NT2/D1 (cell line): ENCODE data around the gene SHANK3.
"Not testable (repeated sequence)": the region's sequence is repeated elsewhere in the genome, so short reads cannot be mapped to it uniquely, and the experiment has no call there.

Experiments
- DNase-seq: peaks from one replicate; pipeline ENCODE4 v3.0.0-alpha.2; 2011; ENCODE audit warnings: low read depth, low spot score
- H3K27me3 ChIP-seq: 2 replicates; pipeline ENCODE4 v1.6.0; 2011; ENCODE audit warnings: mild to moderate bottlenecking; ENCODE audit not compliant: insufficient read length, insufficient read depth
- H3K36me3 ChIP-seq: 2 replicates; pipeline ENCODE4 v1.6.1; 2011; ENCODE audit warnings: mild to moderate bottlenecking, low read length, mixed read lengths; ENCODE audit not compliant: insufficient read depth, insufficient read length
- H3K4me1 ChIP-seq: 2 replicates; pipeline ENCODE4 v1.5.1; 2011; ENCODE audit not compliant: insufficient read depth, insufficient read length
- H3K4me3 ChIP-seq: 2 replicates; pipeline ENCODE4 v1.5.1; 2011; ENCODE audit warnings: low read depth; ENCODE audit not compliant: insufficient read length
- H3K9ac ChIP-seq: 2 replicates; pipeline ENCODE4 v1.6.0; 2011; ENCODE audit warnings: low read depth; ENCODE audit not compliant: insufficient read length
- H3K9me3 ChIP-seq: 2 replicates; pipeline ENCODE4 v1.5.1; 2011; ENCODE audit warnings: mild to moderate bottlenecking, low read length; ENCODE audit not compliant: insufficient read depth
- SUZ12 ChIP-seq: IDR thresholded peaks from 2 replicates; pipeline ENCODE4 v1.6.1; 2011; ENCODE audit not compliant: insufficient read length, insufficient read depth; ENCODE audit errors: extremely low read depth
- YY1 ChIP-seq: IDR thresholded peaks from 2 replicates; pipeline ENCODE4 v1.6.1; 2011; ENCODE audit not compliant: insufficient read length, insufficient read depth
- ZNF274 ChIP-seq: IDR thresholded peaks from 2 replicates; pipeline ENCODE4 v1.6.1; 2011; ENCODE audit warnings: mild to moderate bottlenecking, low read depth, low read length

The SHANK3 gene

GRCh38 chr22:50627642-50628542 is 44.7 kb upstream of the SHANK3 start, which contains the start of gene ARSA:
Gene ARSA (minus strand): TSS chr22:50628152. CDS start chr22:50627779, 373 bp downstream.
- H3K4me3 ChIP-seq = peak within 1 kb of the TSS; percentile 75
- DNase-seq = no peak

GRCh38 chr22:50628543-50629134 is 44.0 kb upstream of the SHANK3 start:
- Histone ChIP-seq H3K36me3 (peaks cover 12% of the 10 kb centered on the region), H3K9me3 (no peaks in the 10 kb centered on the region), H3K4me1 (peaks cover 5% of the 10 kb centered on the region), H3K4me3 (peak overlapping the region; percentile 69), H3K9ac (peak overlapping the region; percentile 82), H3K27me3 (no peaks in the 10 kb centered on the region)
- TF ChIP-seq YY1 (no peak), SUZ12 (no peak), ZNF274 (no peak)
- no peak for DNase-seq

More at GRCh38 chr22:50627642-50628542, 44.7 kb upstream of the SHANK3 start, which contains the start of gene ARSA:
- H3K4me1 ChIP-seq = peaks cover 6% of the 10 kb centered on the region
- no peaks in the 10 kb centered on the region for H3K27me3 ChIP-seq
- H3K36me3 ChIP-seq = peaks cover 12% of the 10 kb centered on the region
- H3K9ac ChIP-seq = peak within 1 kb of the TSS; percentile 82
- H3K9me3 ChIP-seq = no peaks in the 10 kb centered on the region
- no peak for TF ChIP-seq YY1
- TF ChIP-seq ZNF274 = no peak
- TF ChIP-seq SUZ12 = no peak

GRCh38 chr22:50630376-50630775 is 42.2 kb upstream of the SHANK3 start:
- Histone ChIP-seq H3K9me3 (no peaks in the 10 kb centered on the region), H3K4me3 (no peak overlapping the region), H3K9ac (no peak overlapping the region), H3K27me3 (no peaks in the 10 kb centered on the region), H3K4me1 (peaks cover 5% of the 10 kb centered on the region), H3K36me3 (peaks cover 6% of the 10 kb centered on the region)
- TF ChIP-seq SUZ12 = no peak
- no peak for TF ChIP-seq ZNF274
- DNase-seq = no peak

- Histone ChIP-seq H3K27me3 (no peaks in the 10 kb centered on the region), H3K9ac (no peak overlapping the region), H3K4me1 (peaks cover 5% of the 10 kb centered on the region), H3K9me3 (no peaks in the 10 kb centered on the region), H3K4me3 (no peak overlapping the region), H3K36me3 (no peaks in the 10 kb centered on the region)
- TF ChIP-seq SUZ12 = no peak
- TF ChIP-seq YY1 = no peak
- no peak for TF ChIP-seq ZNF274
- no peak for DNase-seq
Observed at GRCh38 chr22:50633086-50633485, 39.5 kb upstream of the SHANK3 start.

DNA sequence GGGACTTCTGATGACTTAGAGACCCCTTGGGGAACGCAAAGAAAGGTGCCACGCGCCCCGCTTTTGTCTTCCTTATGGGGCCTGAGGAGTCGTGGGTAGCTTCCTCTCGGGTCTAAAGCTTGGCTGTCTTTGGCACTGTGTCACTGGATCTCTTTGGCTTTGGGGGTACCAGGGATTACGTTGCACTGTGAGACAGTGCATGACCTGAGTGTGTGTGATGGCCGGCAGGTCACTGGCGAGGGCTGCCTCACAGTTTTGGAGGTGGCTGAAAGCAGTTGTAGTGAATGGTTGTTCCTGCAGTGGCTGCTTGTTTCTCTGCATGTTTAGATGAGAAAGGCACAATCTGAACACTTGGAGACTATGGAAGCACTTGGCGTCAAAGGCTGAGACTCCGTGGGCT is 38.9 kb upstream of the SHANK3 start:
- TF ChIP-seq SUZ12 = no peak
- no peak for TF ChIP-seq YY1
- TF ChIP-seq ZNF274 = no peak
- Histone ChIP-seq H3K27me3 (no peaks in the 10 kb centered on the region), H3K4me1 (peaks cover 2% of the 10 kb centered on the region), H3K9ac (no peak overlapping the region), H3K9me3 (no peaks in the 10 kb centered on the region), H3K36me3 (no peaks in the 10 kb centered on the region), H3K4me3 (no peak overlapping the region)
- no peak for DNase-seq

GRCh38 chr22:50635591-50635990 is 37.0 kb upstream of the SHANK3 start:
- H3K27me3 ChIP-seq = no peaks in the 10 kb centered on the region
- no peaks in the 10 kb centered on the region for H3K36me3 ChIP-seq
- H3K9ac ChIP-seq = no peak overlapping the region
- no peak for TF ChIP-seq YY1
- TF ChIP-seq ZNF274 = no peak
- no peak for TF ChIP-seq SUZ12
- no peak overlapping the region for H3K4me3 ChIP-seq
- H3K9me3 ChIP-seq = no peaks in the 10 kb centered on the region
- no peaks in the 10 kb centered on the region for H3K4me1 ChIP-seq
- DNase-seq = no peak

GRCh38 chr22:50640296-50640695 is 32.3 kb upstream of the SHANK3 start:
- H3K27me3 ChIP-seq, H3K9ac ChIP-seq, H3K4me3 ChIP-seq, H3K4me1 ChIP-seq, DNase-seq, H3K9me3 ChIP-seq, H3K36me3 ChIP-seq: not testable (repeated sequence)
